ENCODE results near the gene DDI1. TPM values are rescaled to one million over a fixed set of nuclear protein-coding genes. Genes with fewer than 3 reads are reported as not detected.

Gene DDI1
- total RNA-seq, 3 donors from 2014 or later: not detected

- no peaks in the 10 kb centered on the region for H3K4me1 ChIP-seq (ENCODE audit: low read depth)
- H3K4me3 ChIP-seq: no peak overlapping the region
- no peaks in the 10 kb centered on the region for H3K9me3 ChIP-seq
- H3K36me3 ChIP-seq (ENCODE audit: low read depth): no peaks in the 10 kb centered on the region
- TF ChIP-seq CTCF (IDR thresholded peaks at IDR 0.05): no peak
- intact Hi-C loops (cut with DNase I, micrococcal nuclease): no loop called here
- DNase-seq (no peak), ATAC-seq (no peak)
Observed at GRCh38 chr11:104049116-104049515, 12.7 kb downstream of the DDI1 start.

- no peak for TF ChIP-seq CTCF (IDR thresholded peaks at IDR 0.05)
- Histone ChIP-seq H3K36me3 (ENCODE audit: low read depth) (no peaks in the 10 kb centered on the region), H3K4me1 (ENCODE audit: low read depth) (no peaks in the 10 kb centered on the region), H3K4me3 (no peak overlapping the region), H3K9me3 (no peaks in the 10 kb centered on the region)
- intact Hi-C loops (cut with DNase I, micrococcal nuclease): no loop called here
- DNase-seq: no peak
- no peak for ATAC-seq
Observed at GRCh38 chr11:104051778-104052177, 15.3 kb downstream of the DDI1 start.

GRCh38 chr11:104053743-104054478, 17.5 kb downstream of the DDI1 start:
- no peak for ATAC-seq
- Histone ChIP-seq H3K9me3 (no peaks in the 10 kb centered on the region), H3K36me3 (ENCODE audit: low read depth) (no peaks in the 10 kb centered on the region), H3K4me3 (no peak overlapping the region), H3K4me1 (ENCODE audit: low read depth) (no peaks in the 10 kb centered on the region)
- intact Hi-C loops (cut with DNase I, micrococcal nuclease): no loop called here
- no peak for DNase-seq
- no peak for TF ChIP-seq CTCF (IDR thresholded peaks at IDR 0.05)

- no peak for ATAC-seq
- Histone ChIP-seq H3K4me1 (ENCODE audit: low read depth) (no peaks in the 10 kb centered on the region), H3K9me3 (no peaks in the 10 kb centered on the region), H3K36me3 (ENCODE audit: low read depth) (no peaks in the 10 kb centered on the region), H3K4me3 (no peak overlapping the region)
- TF ChIP-seq CTCF (IDR thresholded peaks at IDR 0.05): no peak
- DNase-seq: no peak
- intact Hi-C loops (cut with DNase I, micrococcal nuclease): no loop called here
Observed at GRCh38 chr11:104054911-104055529, 18.6 kb downstream of the DDI1 start.

GRCh38 chr11:104055596-104055995, 19.2 kb downstream of the DDI1 start:
- no peak for TF ChIP-seq CTCF (IDR thresholded peaks at IDR 0.05)

More at GRCh38 chr11:104055596-104055995, 19.2 kb downstream of the DDI1 start:
- Histone ChIP-seq H3K4me1 (ENCODE audit: low read depth) (no peaks in the 10 kb centered on the region), H3K4me3 (no peak overlapping the region), H3K36me3 (ENCODE audit: low read depth) (no peaks in the 10 kb centered on the region), H3K9me3 (no peaks in the 10 kb centered on the region)
- ATAC-seq (no peak), DNase-seq (no peak)
- intact Hi-C loops (cut with DNase I, micrococcal nuclease): no loop called here
